Measurements from ENCODE around the gene TUB.

TUB gene

GRCh38 chr11:8080674-8081590, at the start of gene TUB:
Gene TUB (plus strand): TSS chr11:8081211. CDS start chr11:8081511, 300 bp downstream.
- Histone ChIP-seq H4K20me1 (ENCODE audit: insufficient read depth, low read length) (no peaks in the 10 kb centered on the region), H3K79me2 (ENCODE audit: low read length) (no peaks in the 10 kb centered on the region), H3K9me3 (replicated peaks; ENCODE audit: insufficient read depth, low read length) (no peaks in the 10 kb centered on the region), H3K4me3 (ENCODE audit: low read length) (peak within 1 kb of the TSS; percentile 37; the same call in 1 of the 2 replicates), H3K36me3 (replicated peaks; ENCODE audit: insufficient read depth, low read length) (no peaks in the 10 kb centered on the region), H2AFZ (ENCODE audit: low read length) (peak within 1 kb of the TSS; percentile 38; the same call in 1 of the 2 replicates), H3K27ac (ENCODE audit: low read length) (no peak within 1 kb of the TSS), H3F3A (ENCODE audit: insufficient read depth, low read length) (no peaks in the 10 kb centered on the region), H3K4me1 (ENCODE audit: low read length) (no peaks in the 10 kb centered on the region), H3K27me3 (replicated peaks; ENCODE audit: insufficient read depth, low read length) (no peaks in the 10 kb centered on the region), H3K9ac (ENCODE audit: low read length) (no peak within 1 kb of the TSS), H3K4me2 (ENCODE audit: low read depth, low read length) (peak within 1 kb of the TSS; percentile 47; the same call in 1 of the 2 replicates), H3K9me2 (replicated peaks; ENCODE audit: insufficient read depth, low read length) (no peaks in the 10 kb centered on the region)
- TF ChIP-seq EZH2 (optimal IDR thresholded peaks at IDR 0.05; ENCODE audit: low read depth, low read length) (no peak), EZH2phosphoT487 (IDR thresholded peaks at IDR 0.05; ENCODE audit: low read length) (no peak), CTCF (IDR thresholded peaks at IDR 0.05; ENCODE audit: low read length) (no peak)
- no peak for DNase-seq

- no peaks in the 10 kb centered on the region for H4K20me1 ChIP-seq (ENCODE audit: insufficient read depth, low read length)
- no peaks in the 10 kb centered on the region for H3K27me3 ChIP-seq (replicated peaks; ENCODE audit: insufficient read depth, low read length)
- no peaks in the 10 kb centered on the region for H3K79me2 ChIP-seq (ENCODE audit: low read length)
- no peak overlapping the region for H3K27ac ChIP-seq (ENCODE audit: low read length)
- TF ChIP-seq EZH2phosphoT487 (IDR thresholded peaks at IDR 0.05; ENCODE audit: low read length) (no peak), CTCF (IDR thresholded peaks at IDR 0.05; ENCODE audit: low read length) (no peak), EZH2 (optimal IDR thresholded peaks at IDR 0.05; ENCODE audit: low read depth, low read length) (no peak)
- H3K36me3 ChIP-seq (replicated peaks; ENCODE audit: insufficient read depth, low read length), result no peaks in the 10 kb centered on the region
- H3K9ac ChIP-seq (ENCODE audit: low read length), result no peak overlapping the region
- no peak overlapping the region for H3K4me2 ChIP-seq (ENCODE audit: low read depth, low read length)
- H3K4me1 ChIP-seq (ENCODE audit: low read length), result no peaks in the 10 kb centered on the region
- DNase-seq, result no peak
- no peaks in the 10 kb centered on the region for H3F3A ChIP-seq (ENCODE audit: insufficient read depth, low read length)
- no peaks in the 10 kb centered on the region for H3K9me3 ChIP-seq (replicated peaks; ENCODE audit: insufficient read depth, low read length)
- no peaks in the 10 kb centered on the region for H3K9me2 ChIP-seq (replicated peaks; ENCODE audit: insufficient read depth, low read length)
- H2AFZ ChIP-seq (ENCODE audit: low read length), result no peak overlapping the region
- H3K4me3 ChIP-seq (ENCODE audit: low read length), result no peak overlapping the region
Measured at GRCh38 chr11:8031248-8032115, 49.5 kb upstream of the TUB start.

DNA sequence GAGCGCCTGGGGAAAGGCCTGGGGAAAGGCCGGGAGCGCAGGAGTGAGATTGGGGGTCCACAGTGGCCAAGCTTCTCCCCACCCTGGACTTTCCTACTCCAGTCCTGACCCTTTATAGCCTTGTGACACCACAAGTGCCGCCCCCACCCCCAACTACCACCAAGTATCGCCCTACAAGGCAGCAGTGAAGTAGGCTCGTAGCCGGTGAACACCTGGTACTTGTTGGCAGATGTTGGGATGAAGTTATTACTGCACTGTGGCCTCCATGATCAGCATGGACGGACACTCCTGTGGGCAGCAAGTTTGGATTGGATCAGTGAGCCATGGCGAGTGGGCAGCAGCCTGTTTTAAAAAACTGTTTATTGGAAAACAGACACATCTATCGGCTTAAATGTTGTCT, 48.9 kb upstream of the TUB start:
- H3K27me3 ChIP-seq (replicated peaks; ENCODE audit: insufficient read depth, low read length), result no peaks in the 10 kb centered on the region
- no peaks in the 10 kb centered on the region for H3K4me1 ChIP-seq (ENCODE audit: low read length)
- H3K9me2 ChIP-seq (replicated peaks; ENCODE audit: insufficient read depth, low read length), result no peaks in the 10 kb centered on the region
- no peak for DNase-seq
- H3K79me2 ChIP-seq (ENCODE audit: low read length), result no peaks in the 10 kb centered on the region
- no peak overlapping the region for H2AFZ ChIP-seq (ENCODE audit: low read length)
- H3K9ac ChIP-seq (ENCODE audit: low read length), result no peak overlapping the region
- H3K4me2 ChIP-seq (ENCODE audit: low read depth, low read length), result no peak overlapping the region
- TF ChIP-seq EZH2phosphoT487 (IDR thresholded peaks at IDR 0.05; ENCODE audit: low read length) (no peak), EZH2 (optimal IDR thresholded peaks at IDR 0.05; ENCODE audit: low read depth, low read length) (no peak), CTCF (IDR thresholded peaks at IDR 0.05; ENCODE audit: low read length) (no peak)
- H4K20me1 ChIP-seq (ENCODE audit: insufficient read depth, low read length), result no peaks in the 10 kb centered on the region
- no peak overlapping the region for H3K27ac ChIP-seq (ENCODE audit: low read length)
- no peaks in the 10 kb centered on the region for H3F3A ChIP-seq (ENCODE audit: insufficient read depth, low read length)
- H3K9me3 ChIP-seq (replicated peaks; ENCODE audit: insufficient read depth, low read length), result no peaks in the 10 kb centered on the region
- no peak overlapping the region for H3K4me3 ChIP-seq (ENCODE audit: low read length)
- H3K36me3 ChIP-seq (replicated peaks; ENCODE audit: insufficient read depth, low read length), result no peaks in the 10 kb centered on the region

Data from MM.1S (cell line).